IPS-NIHi7 (cell line): ENCODE data around the gene CD27.
"Not testable (repeated sequence)": the region's sequence is repeated elsewhere in the genome, so short reads cannot be mapped to it uniquely, and the experiment has no call there.

Experiments used
- DNase-seq: peaks from one replicate; pipeline ENCODE4 v3.0.0; 2012; ENCODE audit warnings: mixed read lengths; ENCODE audit errors: extremely low spot score

Gene CD27

GRCh38 chr12:6488240-6488639, 43.5 kb downstream of the CD27 start:
- DNase-seq, result no peak

GRCh38 chr12:6489449-6489848, 44.7 kb downstream of the CD27 start:
- no peak for DNase-seq

GRCh38 chr12:6490673-6491072, 45.9 kb downstream of the CD27 start:
- not testable (repeated sequence) for DNase-seq

GRCh38 chr12:6492838-6493496, 48.2 kb downstream of the CD27 start, which contains the start of gene MRPL51:
Gene MRPL51 (minus strand): TSS chr12:6493262. CDS start chr12:6493136, 126 bp downstream.
- peak; percentile 97 for DNase-seq

GRCh38 chr12:6493497-6494257, 48.9 kb downstream of the CD27 start, which contains the start of gene NCAPD2:
Gene NCAPD2 (plus strand): TSS chr12:6494102. CDS start chr12:6495099, 997 bp downstream.
- DNase-seq, result peak; percentile 98

- DNase-seq, result no peak
Observed at GRCh38 chr12:6494258-6494743, 49.5 kb downstream of the CD27 start.

- DNase-seq, result no peak
Observed at GRCh38 chr12:6494968-6495367, 50.2 kb downstream of the CD27 start.

- not testable (repeated sequence) for DNase-seq
Observed at GRCh38 chr12:6497291-6497690, 52.5 kb downstream of the CD27 start.

- no peak for DNase-seq
Observed at GRCh38 chr12:6500466-6500865, 55.7 kb downstream of the CD27 start.
